DOHH2 (cell line): ENCODE data around the gene SUMF1.

Experiments
- H3F3A ChIP-seq: fragments of 200-600 bp; sonication (generic), shearing (Covaris generic); 2 replicates; pipeline ENCODE4 v1.6.0; 2016; ENCODE audit warnings: antibody characterized with exemption, mild to moderate bottlenecking; ENCODE audit not compliant: control insufficient read depth, insufficient read depth
- H3K27ac ChIP-seq: fragments of 200-600 bp; sonication (generic); 2 replicates; pipeline ENCODE4 v1.5.1; 2014; ENCODE audit warnings: low read depth, mild to moderate bottlenecking, low read length, moderate library complexity
- H3K27me3 ChIP-seq: fragments of 200-600 bp; sonication (generic); 2 replicates; pipeline ENCODE4 v1.6.1; 2014; ENCODE audit warnings: mild to moderate bottlenecking, low read length, mixed read lengths; ENCODE audit not compliant: control insufficient read depth
- H3K36me3 ChIP-seq: fragments of 200-600 bp; sonication (generic); 2 replicates; pipeline ENCODE4 v1.6.1; 2014; ENCODE audit warnings: mild to moderate bottlenecking, low read length, moderate library complexity, mixed read lengths; ENCODE audit not compliant: control insufficient read depth
- H3K4me1 ChIP-seq: fragments of 200-600 bp; sonication (generic); 2 replicates; pipeline ENCODE4 v1.6.1; 2014; ENCODE audit warnings: mild to moderate bottlenecking, low read length, mixed read lengths; ENCODE audit not compliant: control insufficient read depth
- H3K4me2 ChIP-seq: fragments of 200-600 bp; sonication (generic); 2 replicates; pipeline ENCODE4 v1.6.0; 2014; ENCODE audit warnings: mild to moderate bottlenecking, low read length, moderate library complexity
- H3K4me3 ChIP-seq: fragments of 200-600 bp; sonication (generic); 2 replicates; pipeline ENCODE4 v1.5.1; 2014; ENCODE audit warnings: mild to moderate bottlenecking, low read length, mixed read lengths
- H3K79me2 ChIP-seq: fragments of 200-600 bp; sonication (generic); 2 replicates; pipeline ENCODE4 v1.6.1; 2014; ENCODE audit warnings: mild to moderate bottlenecking, low read length, mixed read lengths; ENCODE audit not compliant: control insufficient read depth
- H3K9me2 ChIP-seq: fragments of 200-600 bp; sonication (generic); replicated peaks from 2 replicates; pipeline ENCODE4 v1.6.1; 2014; ENCODE audit warnings: mild to moderate bottlenecking, low read length, mixed read lengths; ENCODE audit not compliant: control insufficient read depth
- H3K9me3 ChIP-seq: fragments of 200-600 bp; sonication (generic); 2 replicates; pipeline ENCODE4 v1.6.1; 2014; ENCODE audit warnings: antibody characterized with exemption, low read length, mixed read lengths; ENCODE audit not compliant: control insufficient read depth, insufficient read depth
- H4K20me1 ChIP-seq: fragments of 200-600 bp; sonication (generic); 2 replicates; pipeline ENCODE4 v1.6.0; 2014; ENCODE audit warnings: low read depth, mild to moderate bottlenecking, antibody characterized with exemption, low read length, moderate library complexity; ENCODE audit not compliant: control insufficient read depth, insufficient read depth
- EZH2phosphoT487 ChIP-seq: fragments of 200-600 bp; sonication (generic); IDR thresholded peaks from 2 replicates; pipeline ENCODE4 v1.6.1; 2017; ENCODE audit warnings: borderline replicate concordance, mild to moderate bottlenecking, antibody characterized with exemption, low read length, moderate library complexity, mixed read lengths
- TF ChIP-seq, protein P1 (sequence below): fragments of 200-600 bp; sonication (generic); IDR thresholded peaks from one replicate; pipeline ENCODE4 v1.5.1; 2014; ENCODE audit warnings: antibody characterized with exemption, mild to moderate bottlenecking, low read depth, low read length; ENCODE audit not compliant: poor library complexity, severe bottlenecking

Gene SUMF1

GRCh38 chr3:4351164-4351855 is 115.8 kb downstream of the SUMF1 start:
- Histone ChIP-seq H3K27ac (no peak overlapping the region), H3K9me2 (no peaks in the 10 kb centered on the region), H3K9me3 (no peaks in the 10 kb centered on the region), H3K36me3 (no peaks in the 10 kb centered on the region), H3K4me3 (no peak overlapping the region), H4K20me1 (no peaks in the 10 kb centered on the region; the same call in 1 of the 2 replicates), H3K4me1 (no peaks in the 10 kb centered on the region), H3K4me2 (no peak overlapping the region), H3K79me2 (no peaks in the 10 kb centered on the region), H3F3A (no peaks in the 10 kb centered on the region), H3K27me3 (no peaks in the 10 kb centered on the region)
- TF ChIP-seq, protein P1, sequence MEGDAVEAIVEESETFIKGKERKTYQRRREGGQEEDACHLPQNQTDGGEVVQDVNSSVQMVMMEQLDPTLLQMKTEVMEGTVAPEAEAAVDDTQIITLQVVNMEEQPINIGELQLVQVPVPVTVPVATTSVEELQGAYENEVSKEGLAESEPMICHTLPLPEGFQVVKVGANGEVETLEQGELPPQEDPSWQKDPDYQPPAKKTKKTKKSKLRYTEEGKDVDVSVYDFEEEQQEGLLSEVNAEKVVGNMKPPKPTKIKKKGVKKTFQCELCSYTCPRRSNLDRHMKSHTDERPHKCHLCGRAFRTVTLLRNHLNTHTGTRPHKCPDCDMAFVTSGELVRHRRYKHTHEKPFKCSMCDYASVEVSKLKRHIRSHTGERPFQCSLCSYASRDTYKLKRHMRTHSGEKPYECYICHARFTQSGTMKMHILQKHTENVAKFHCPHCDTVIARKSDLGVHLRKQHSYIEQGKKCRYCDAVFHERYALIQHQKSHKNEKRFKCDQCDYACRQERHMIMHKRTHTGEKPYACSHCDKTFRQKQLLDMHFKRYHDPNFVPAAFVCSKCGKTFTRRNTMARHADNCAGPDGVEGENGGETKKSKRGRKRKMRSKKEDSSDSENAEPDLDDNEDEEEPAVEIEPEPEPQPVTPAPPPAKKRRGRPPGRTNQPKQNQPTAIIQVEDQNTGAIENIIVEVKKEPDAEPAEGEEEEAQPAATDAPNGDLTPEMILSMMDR: no peak
- no peak for TF ChIP-seq EZH2phosphoT487

DNA sequence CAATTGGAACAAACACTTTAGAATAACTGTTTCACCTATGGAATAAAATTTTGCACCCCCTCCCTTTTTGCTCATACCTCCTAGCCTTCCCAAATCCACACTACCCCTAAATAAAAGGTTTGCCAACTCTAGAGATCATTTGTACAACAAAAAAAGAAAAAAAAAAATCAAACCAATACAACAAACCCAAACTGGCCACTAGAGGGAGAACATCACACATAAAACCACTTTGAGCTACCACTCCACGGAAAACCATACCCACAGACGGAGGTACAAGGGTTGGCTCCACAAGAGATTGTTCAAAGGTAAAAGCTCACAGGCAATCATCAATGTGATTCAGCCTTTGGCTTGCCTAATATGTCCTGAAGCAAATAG is 116.3 kb downstream of the SUMF1 start:
- Histone ChIP-seq H3K4me2 (no peak overlapping the region), H3K36me3 (no peaks in the 10 kb centered on the region), H3K4me1 (no peaks in the 10 kb centered on the region), H4K20me1 (no peaks in the 10 kb centered on the region; the same call in 1 of the 2 replicates), H3K27ac (no peak overlapping the region), H3F3A (no peaks in the 10 kb centered on the region), H3K79me2 (no peaks in the 10 kb centered on the region), H3K4me3 (no peak overlapping the region), H3K27me3 (no peaks in the 10 kb centered on the region), H3K9me2 (no peaks in the 10 kb centered on the region), H3K9me3 (no peaks in the 10 kb centered on the region)
- TF ChIP-seq, protein P1: peak; percentile 73
- TF ChIP-seq EZH2phosphoT487: no peak

- Histone ChIP-seq H3K9me3 (no peaks in the 10 kb centered on the region), H3K27me3 (no peaks in the 10 kb centered on the region), H3K36me3 (no peaks in the 10 kb centered on the region), H3F3A (no peaks in the 10 kb centered on the region), H3K27ac (no peak overlapping the region), H4K20me1 (no peaks in the 10 kb centered on the region), H3K9me2 (no peaks in the 10 kb centered on the region), H3K4me3 (no peak overlapping the region), H3K4me2 (no peak overlapping the region), H3K4me1 (no peaks in the 10 kb centered on the region), H3K79me2 (no peaks in the 10 kb centered on the region)
- TF ChIP-seq, protein P1: no peak
- TF ChIP-seq EZH2phosphoT487: no peak
Measured at GRCh38 chr3:4343258-4343657, 123.8 kb downstream of the SUMF1 start.
